ENCODE results near the gene MAN1C1. TPM values are rescaled to one million over a fixed set of nuclear protein-coding genes. Genes with fewer than 3 reads are reported as not detected.

MAN1C1 gene
- total and polyA plus RNA-seq, 4 donors = 4.6 to 14.7 (median 13.1) TPM

GRCh38 chr1:25640646-25641328 lies 24.2 kb downstream of the MAN1C1 start:
- Histone ChIP-seq H3K27ac (ENCODE audit: low read depth in 1 of 2, low read length in 1 of 2) (no peak overlapping the region), H3K4me3 (no peak overlapping the region), H3K9ac (ENCODE audit: insufficient read depth in 1 of 2, low read length in 2 of 2) (no peak overlapping the region), H3K9me3 (ENCODE audit: control insufficient read depth in 4 of 4, insufficient read depth in 3 of 4, low read length in 3 of 4) (peaks cover 0 to 4% (median 0%) of the 10 kb centered on the region in 4 donors), H3K27me3 (ENCODE audit: control insufficient read depth in 3 of 3, insufficient read depth in 3 of 3, low read length in 2 of 3) (no peaks in the 10 kb centered on the region), H3K4me1 (ENCODE audit: control insufficient read depth in 5 of 5, insufficient read depth in 5 of 5, low read length in 5 of 5) (peaks cover 0 to 27% (median 15%) of the 10 kb centered on the region in 5 donors), H3K36me3 (ENCODE audit: control insufficient read depth in 4 of 4, insufficient read depth in 4 of 4, low read length in 4 of 4) (no peaks in the 10 kb centered on the region)
- ATAC-seq (ENCODE audit: insufficient read depth, low FRiP score) (no peak), DNase-seq (peak in 2 of 3 donors; percentile 33 to 43)
- TF ChIP-seq CTCF (IDR thresholded peaks at IDR 0.05; ENCODE audit: control extremely low read depth, extremely low read depth) = no peak
- 78 to 86% methylated on average over 10 of the region's 10 CpGs for WGBS, 2 donors

GRCh38 chr1:25641329-25641725 lies 24.7 kb downstream of the MAN1C1 start:
- H3K27ac ChIP-seq (ENCODE audit: low read depth in 1 of 2, low read length in 1 of 2) = no peak overlapping the region

GRCh38 chr1:25641931-25642573 lies 25.5 kb downstream of the MAN1C1 start:
- ATAC-seq (ENCODE audit: insufficient read depth, low FRiP score) (no peak), DNase-seq (peak; percentile 28 to 68 (median 49))
- 43 to 47% methylated on average over 8 of the region's 8 CpGs for WGBS, 2 donors
- Histone ChIP-seq H3K36me3 (ENCODE audit: control insufficient read depth in 4 of 4, insufficient read depth in 4 of 4, low read length in 4 of 4) (no peaks in the 10 kb centered on the region), H3K9me3 (ENCODE audit: control insufficient read depth in 4 of 4, insufficient read depth in 3 of 4, low read length in 3 of 4) (peaks cover 0 to 4% (median 0%) of the 10 kb centered on the region in 4 donors), H3K9ac (ENCODE audit: insufficient read depth in 1 of 2, low read length in 2 of 2) (peak overlapping the region in 1 of 2 donors; percentile 39), H3K4me3 (no peak overlapping the region), H3K27me3 (ENCODE audit: control insufficient read depth in 3 of 3, insufficient read depth in 3 of 3, low read length in 2 of 3) (no peaks in the 10 kb centered on the region), H3K4me1 (ENCODE audit: control insufficient read depth in 5 of 5, insufficient read depth in 5 of 5, low read length in 5 of 5) (peaks cover 0 to 27% (median 15%) of the 10 kb centered on the region in 5 donors), H3K27ac (ENCODE audit: low read depth in 1 of 2, low read length in 1 of 2) (peak overlapping the region in 1 of 2 donors; percentile 79)
- TF ChIP-seq CTCF (IDR thresholded peaks at IDR 0.05; ENCODE audit: control extremely low read depth, extremely low read depth) = no peak

More at GRCh38 chr1:25641329-25641725, 24.7 kb downstream of the MAN1C1 start:
- TF ChIP-seq CTCF (IDR thresholded peaks at IDR 0.05; ENCODE audit: control extremely low read depth, extremely low read depth) = no peak
- peaks cover 0 to 4% (median 0%) of the 10 kb centered on the region in 4 donors for H3K9me3 ChIP-seq (ENCODE audit: control insufficient read depth in 4 of 4, insufficient read depth in 3 of 4, low read length in 3 of 4)
- no peak overlapping the region for H3K9ac ChIP-seq (ENCODE audit: insufficient read depth in 1 of 2, low read length in 2 of 2)
- DNase-seq (no peak), ATAC-seq (ENCODE audit: insufficient read depth, low FRiP score) (no peak)
- H3K4me3 ChIP-seq = no peak overlapping the region
- WGBS, 2 donors = 93 to 95% methylated on average over 4 of the region's 4 CpGs
- no peaks in the 10 kb centered on the region for H3K27me3 ChIP-seq (ENCODE audit: control insufficient read depth in 3 of 3, insufficient read depth in 3 of 3, low read length in 2 of 3)
- peaks cover 0 to 27% (median 15%) of the 10 kb centered on the region in 5 donors for H3K4me1 ChIP-seq (ENCODE audit: control insufficient read depth in 5 of 5, insufficient read depth in 5 of 5, low read length in 5 of 5)
- H3K36me3 ChIP-seq (ENCODE audit: control insufficient read depth in 4 of 4, insufficient read depth in 4 of 4, low read length in 4 of 4) = no peaks in the 10 kb centered on the region
